Thyroid gland (tissue), 4 donors: ENCODE measurements around the gene CCDC89.

Experiments used
- POLR2A ChIP-seq, 2 donors: fragments of 450-650 bp; IDR thresholded peaks; one replicate each; pipeline ENCODE4 v1.6.1; 2017; ENCODE audit warnings: antibody characterized with exemption in 2 of 2, mild to moderate bottlenecking in 2 of 2, moderate library complexity in 1 of 2
- TF ChIP-seq, protein P1 (sequence below), 6 experiments: fragments of 200-600 bp in 3 of 6; fragments of 450-650 bp in 3 of 6; sonication (generic) in 3 of 6; IDR thresholded peaks; one replicate each; pipeline ENCODE4 v1.5.1; 2016 to 2019; ENCODE audit warnings: antibody characterized with exemption in 6 of 6, mild to moderate bottlenecking in 2 of 6, inconsistent platforms in 1 of 6, moderate library complexity in 1 of 6

GRCh38 chr11:85673393-85673792, 12.6 kb downstream of the CCDC89 start:
- TF ChIP-seq POLR2A (IDR thresholded peaks at IDR 0.05) = no peak
- TF ChIP-seq, protein P1, sequence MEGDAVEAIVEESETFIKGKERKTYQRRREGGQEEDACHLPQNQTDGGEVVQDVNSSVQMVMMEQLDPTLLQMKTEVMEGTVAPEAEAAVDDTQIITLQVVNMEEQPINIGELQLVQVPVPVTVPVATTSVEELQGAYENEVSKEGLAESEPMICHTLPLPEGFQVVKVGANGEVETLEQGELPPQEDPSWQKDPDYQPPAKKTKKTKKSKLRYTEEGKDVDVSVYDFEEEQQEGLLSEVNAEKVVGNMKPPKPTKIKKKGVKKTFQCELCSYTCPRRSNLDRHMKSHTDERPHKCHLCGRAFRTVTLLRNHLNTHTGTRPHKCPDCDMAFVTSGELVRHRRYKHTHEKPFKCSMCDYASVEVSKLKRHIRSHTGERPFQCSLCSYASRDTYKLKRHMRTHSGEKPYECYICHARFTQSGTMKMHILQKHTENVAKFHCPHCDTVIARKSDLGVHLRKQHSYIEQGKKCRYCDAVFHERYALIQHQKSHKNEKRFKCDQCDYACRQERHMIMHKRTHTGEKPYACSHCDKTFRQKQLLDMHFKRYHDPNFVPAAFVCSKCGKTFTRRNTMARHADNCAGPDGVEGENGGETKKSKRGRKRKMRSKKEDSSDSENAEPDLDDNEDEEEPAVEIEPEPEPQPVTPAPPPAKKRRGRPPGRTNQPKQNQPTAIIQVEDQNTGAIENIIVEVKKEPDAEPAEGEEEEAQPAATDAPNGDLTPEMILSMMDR (IDR thresholded peaks at IDR 0.05) = no peak
